C4-2B (cell line): ENCODE data around the gene GALM.

Source experiments
- H3K27ac ChIP-seq: fragments of 450-650 bp; 2 replicates; pipeline ENCODE4 v1.5.1; 2017
- CTCF ChIP-seq: fragments of 450-650 bp; conservative IDR thresholded peaks from 2 replicates; pipeline ENCODE4 v1.5.1; 2017; ENCODE audit warnings: mild to moderate bottlenecking
- ZFX ChIP-seq: fragments of 450-650 bp; IDR thresholded peaks from 2 replicates; pipeline ENCODE4 v1.6.1; 2017

Gene GALM

DNA sequence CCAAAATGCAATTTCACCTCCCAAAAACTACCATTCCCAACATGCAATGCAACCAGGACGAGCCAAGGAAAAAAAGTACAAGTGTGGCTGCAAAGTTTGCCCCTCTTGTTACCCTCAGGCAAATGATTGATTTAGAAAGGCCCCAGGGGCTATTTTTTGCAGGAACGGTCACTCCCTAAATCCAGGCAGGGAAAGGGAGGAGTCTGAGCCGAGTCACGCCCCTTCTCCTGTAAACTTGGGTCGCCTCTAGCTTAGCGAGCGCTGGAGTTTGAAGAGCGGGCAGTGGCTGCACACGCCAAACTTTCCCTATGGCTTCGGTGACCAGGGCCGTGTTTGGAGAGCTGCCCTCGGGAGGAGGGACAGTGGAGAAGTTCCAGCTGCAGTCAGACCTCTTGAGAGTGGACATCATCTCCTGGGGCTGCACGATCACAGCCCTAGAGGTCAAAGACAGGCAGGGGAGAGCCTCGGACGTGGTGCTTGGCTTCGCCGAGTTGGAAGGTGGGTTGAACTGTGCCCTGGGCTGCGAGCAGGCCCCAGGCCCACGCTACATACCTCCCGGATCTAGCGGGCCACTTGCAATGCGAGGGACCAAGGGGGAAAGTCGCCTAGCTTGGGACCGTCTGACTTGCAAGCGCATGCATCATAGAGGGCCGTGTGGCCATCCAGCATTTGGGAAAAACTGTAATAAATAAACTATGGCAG, at the start of gene GALM:
Gene GALM, plus strand, starts transcription at position 261 of the 702 bp plus-strand sequence. Its CDS starts 48 bp downstream, at position 309.
- TF ChIP-seq CTCF (no peak), ZFX (no peak)
- H3K27ac ChIP-seq, result no peak within 1 kb of the TSS

DNA sequence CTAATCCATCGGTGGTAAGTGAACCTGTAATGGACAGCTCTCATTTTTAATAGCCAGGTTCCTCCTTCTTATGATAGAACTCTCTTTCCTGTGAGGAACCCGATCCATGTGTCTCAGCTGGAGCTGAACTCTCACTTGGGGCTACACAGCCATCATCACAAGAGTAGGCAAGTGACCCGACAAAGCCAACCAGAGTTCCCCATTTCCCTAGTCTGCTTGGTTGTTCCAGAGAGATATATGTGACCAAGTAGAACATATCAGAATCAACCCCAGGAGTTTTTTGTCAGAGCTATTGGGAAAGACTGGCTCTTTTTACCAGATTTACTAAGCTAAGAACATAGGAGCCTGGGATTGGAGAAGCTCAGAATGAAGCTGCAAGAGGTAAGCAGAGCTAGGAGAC, 48.6 kb upstream of the GALM start:
- TF ChIP-seq ZFX (no peak), CTCF (no peak)
- no peak overlapping the region for H3K27ac ChIP-seq

DNA sequence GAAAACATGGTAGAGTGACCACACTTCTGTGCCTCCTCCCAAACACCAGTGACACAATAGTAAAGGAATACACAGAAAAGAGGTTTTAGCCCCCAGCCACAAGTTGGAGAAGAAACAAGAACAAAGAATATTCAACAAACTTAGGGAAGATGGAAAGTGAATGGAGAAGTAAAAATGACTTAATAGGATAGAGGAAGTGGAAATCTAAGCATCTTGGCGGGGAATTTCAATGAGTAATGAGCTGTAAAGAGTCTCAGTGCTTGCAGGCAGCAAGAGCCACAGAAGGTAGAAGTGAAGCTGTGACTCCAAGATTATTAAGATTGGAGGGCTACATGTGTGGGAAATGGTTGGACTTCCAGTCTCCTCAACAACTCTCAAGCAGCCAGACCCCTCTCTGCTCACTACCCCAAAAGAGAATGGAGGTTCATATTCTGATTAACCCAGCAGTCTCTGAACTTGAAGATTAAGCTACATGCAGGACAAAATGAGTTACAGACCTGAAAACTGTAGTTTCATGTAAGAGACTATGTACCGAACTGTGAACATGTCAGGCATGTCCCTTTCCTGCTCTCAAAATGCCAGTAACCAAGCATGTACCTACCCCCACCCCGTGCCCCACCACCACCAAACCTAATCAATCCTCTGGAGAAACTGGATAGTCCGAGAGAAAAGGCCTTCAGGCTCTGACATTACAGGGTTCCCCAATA, 46.3 kb upstream of the GALM start:
- TF ChIP-seq ZFX, result no peak
- no peak for TF ChIP-seq CTCF
- H3K27ac ChIP-seq, result no peak overlapping the region

- no peak overlapping the region for H3K27ac ChIP-seq
- no peak for TF ChIP-seq ZFX
- no peak for TF ChIP-seq CTCF
Measured at GRCh38 chr2:38620282-38620977, 45.5 kb upstream of the GALM start.

DNA sequence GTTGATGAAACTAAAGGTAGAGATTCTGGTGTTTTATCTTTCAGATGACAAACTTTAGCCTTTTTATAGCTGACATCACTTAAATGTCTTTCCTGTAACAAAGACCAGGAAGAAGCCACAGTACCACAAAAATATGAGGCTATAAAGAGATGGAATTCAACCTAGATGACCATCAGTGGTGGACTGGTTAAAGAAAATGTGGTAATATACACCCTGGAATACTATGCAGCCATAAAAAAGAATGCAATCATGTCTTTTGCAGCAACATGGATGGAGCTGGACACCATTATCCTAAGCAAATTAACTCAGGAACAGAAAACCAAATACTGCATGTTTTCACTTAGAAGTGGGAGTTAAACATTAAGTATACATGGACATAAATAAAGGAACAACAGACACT, 44.9 kb upstream of the GALM start:
- H3K27ac ChIP-seq, result no peak overlapping the region
- no peak for TF ChIP-seq ZFX
- TF ChIP-seq CTCF, result no peak

DNA sequence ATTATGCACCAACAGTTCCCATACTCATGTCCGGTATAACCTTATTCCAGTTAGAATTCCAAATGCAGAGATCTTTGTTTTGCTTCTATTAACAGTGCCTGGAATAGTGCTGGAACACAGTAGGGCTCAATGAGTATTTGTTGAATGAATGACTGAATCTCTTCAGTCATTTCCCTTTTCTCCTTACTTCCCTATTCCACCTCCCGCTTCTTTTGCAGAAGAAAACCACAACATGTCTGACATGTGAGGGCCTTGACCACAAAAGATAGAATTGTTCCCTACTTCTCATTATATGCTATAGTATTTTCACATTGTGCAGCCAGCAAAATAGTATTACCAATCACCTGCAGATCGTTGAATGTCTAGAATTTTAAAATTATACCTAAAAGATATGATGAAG, 43.7 kb upstream of the GALM start:
- H3K27ac ChIP-seq, result no peak overlapping the region
- TF ChIP-seq ZFX (no peak), CTCF (no peak)
